ENCODE results near the gene KNDC1. TPM values are rescaled to one million over a fixed set of nuclear protein-coding genes. Genes with fewer than 3 reads are reported as not detected.

KNDC1 gene
- total and polyA plus RNA-seq, 2 of the 4 experiments (the other 2 are of a cell fraction): 0.18 to 1.1 TPM

GRCh38 chr10:133254421-133255120, 94.6 kb downstream of the KNDC1 start (continued):
- TF ChIP-seq SMC3 (IDR thresholded peaks at IDR 0.05; ENCODE audit: low read depth, low read length): no peak

- H2BK20ac ChIP-seq (ENCODE audit: low read depth, low read length): no peak overlapping the region
- dilution Hi-C loops (cut with HindIII; ENCODE audit: low sequenced_read_pairs, unreplicated experiment): no loop called here
Observed at GRCh38 chr10:133255323-133255722, 95.3 kb downstream of the KNDC1 start.

More at GRCh38 chr10:133255323-133255722, 95.3 kb downstream of the KNDC1 start:
- no peak overlapping the region for H3K14ac ChIP-seq (replicated peaks; ENCODE audit: low read depth, low read length)
- no peak overlapping the region for H4K5ac ChIP-seq (ENCODE audit: low read depth, low read length)
- no peak overlapping the region for H2BK5ac ChIP-seq (ENCODE audit: low read depth, low read length, poor library complexity, severe bottlenecking)
- H3K9me3 ChIP-seq (ENCODE audit: control insufficient read depth, insufficient read depth, low read length): no peaks in the 10 kb centered on the region
- ChIA-PET CTCF (no interaction called here), POLR2A (ENCODE audit: unreplicated experiment) (no interaction called here)
- no peak overlapping the region for H2BK15ac ChIP-seq (ENCODE audit: low read depth, low read length)
- H3K79me1 ChIP-seq (ENCODE audit: low read depth in 1 of 2, low read length in 2 of 2): no peaks in the 10 kb centered on the region
- no peak overlapping the region for H3K27ac ChIP-seq (ENCODE audit: insufficient read depth, low read length)
- WGBS, 2 experiments (ENCODE audit: extremely low coverage in 2 of 2, insufficient read length in 1 of 2): 88% methylated on average over 4 of the region's 15 CpGs; no CpG with 5 or more reads in 1 of the 2 experiments
- H2AK5ac ChIP-seq (ENCODE audit: low read depth, low read length): no peak overlapping the region
- ATAC-seq (ENCODE audit: low read depth) (no peak), DNase-seq (no peak)
- no peak overlapping the region for H2BK120ac ChIP-seq (ENCODE audit: low read depth, low read length)
- H3K56ac ChIP-seq (ENCODE audit: extremely low read depth, insufficient read depth, low read length): no peak overlapping the region
- no peak overlapping the region for H4K8ac ChIP-seq (ENCODE audit: low read depth in 2 of 2, low read length in 2 of 2)
- H3K4me1 ChIP-seq (ENCODE audit: control insufficient read depth, insufficient read depth, low read length): peaks cover 17% of the 10 kb centered on the region
- no peak for TF ChIP-seq BHLHE40 (IDR thresholded peaks at IDR 0.05; ENCODE audit: low read depth, low read length)
- no peak for TF ChIP-seq RAD21 (IDR thresholded peaks at IDR 0.05; ENCODE audit: low read length)
- no peak for TF ChIP-seq CEBPB (IDR thresholded peaks at IDR 0.05; ENCODE audit: low read depth, low read length)
- TF ChIP-seq MXI1 (IDR thresholded peaks at IDR 0.05; ENCODE audit: borderline replicate concordance, low read depth, low read length): no peak
- no peak for TF ChIP-seq POLR2A (IDR thresholded peaks at IDR 0.05; ENCODE audit: low read depth, low read length)
- intact Hi-C loops (cut with micrococcal nuclease): loop anchor here (5.0 kb wide), 1 partner anchor 108 kb away; no protein-coding TSS in a partner anchor
- H4K91ac ChIP-seq (ENCODE audit: insufficient read depth, low read depth, low read length): no peak overlapping the region
- H3K27me3 ChIP-seq (ENCODE audit: control insufficient read depth, insufficient read depth, low read length): peaks cover 2% of the 10 kb centered on the region
- no peak overlapping the region; the same call in 1 of the 2 replicates for H3K4ac ChIP-seq (ENCODE audit: low read depth, low read length)
- H3K4me2 ChIP-seq (ENCODE audit: low read depth, low read length): no peak overlapping the region
- H2AFZ ChIP-seq (replicated peaks; ENCODE audit: low read length, poor library complexity): no peak overlapping the region
- H4K20me1 ChIP-seq (ENCODE audit: insufficient read depth, low read length): no peaks in the 10 kb centered on the region
- no peaks in the 10 kb centered on the region for H3K36me3 ChIP-seq (ENCODE audit: control insufficient read depth, insufficient read depth, low read length)
- peaks cover 9% of the 10 kb centered on the region for H3K9me1 ChIP-seq (ENCODE audit: insufficient read depth, low read length)
- in situ Hi-C loops (cut with MboI; ENCODE audit: low sequenced_read_pairs): loop anchor here (25.0 kb wide), 1 partner anchor 593 kb away; no protein-coding TSS in a partner anchor
- H3K18ac ChIP-seq (ENCODE audit: low read depth, low read length): no peak overlapping the region
- H2AK9ac ChIP-seq (replicated peaks; ENCODE audit: low read depth, low read length, poor library complexity): peak overlapping the region; percentile 7
- no peak overlapping the region for H3K4me3 ChIP-seq (ENCODE audit: insufficient read depth, low read depth, low read length)
- no peak overlapping the region for H3K9ac ChIP-seq (ENCODE audit: low read depth, low read length)
- BruUV-seq (replicated peaks): no TSS peak
- no peak overlapping the region for H3K23ac ChIP-seq (ENCODE audit: low read depth, low read length)
